BJ (cell line): Measurements from ENCODE around the gene JAM3. TPM values are rescaled to one million over a fixed set of nuclear protein-coding genes. Genes with fewer than 3 reads are reported as not detected.

Experiments
- CTCF ChIA-PET: fragments of 350-600 bp; formaldehyde crosslinking; extraction: SDS; loops from one replicate; lab custom pipeline; 2021; ENCODE audit warnings: antibody characterized with exemption, inconsistent platforms; lab: Yijun Ruan, JAX
- POLR2A ChIA-PET: fragments of 300-600 bp; sonication (Branson Sonifier 250); formaldehyde crosslinking; extraction: SDS; loops from one replicate; lab custom pipeline; 2021; ENCODE audit warnings: antibody characterized with exemption; lab: Charles Lee
- DNase-seq: peaks from one replicate; pipeline ENCODE4 v3.0.0-alpha.2; 2011; ENCODE audit warnings: low read depth
- H3K27me3 ChIP-seq: 2 replicates; pipeline ENCODE4 v1.6.0; 2011; ENCODE audit warnings: low read length; ENCODE audit not compliant: control insufficient read depth, insufficient read depth
- H3K36me3 ChIP-seq: 2 replicates; pipeline ENCODE4 v1.5.1; 2011; ENCODE audit warnings: low read length; ENCODE audit not compliant: control insufficient read depth, insufficient read depth
- H3K4me3 ChIP-seq: 2 replicates; pipeline ENCODE4 v1.5.1; 2011; ENCODE audit warnings: low read depth, mild to moderate bottlenecking, control low read depth, low read length
- polyA plus RNA-seq: library from polyadenylated mRNA; depleted of rRNA; stranded (reverse); fragments of >200 nt; gene quantifications from 2 replicates; pipeline ENCODE4 v1.2.3, GENCODE V29; 2011
- TF ChIP-seq, protein P1 (sequence below): IDR thresholded peaks from 2 replicates; pipeline ENCODE4 v1.5.1; 2011; ENCODE audit warnings: low read depth, mild to moderate bottlenecking, control low read depth, inconsistent platforms, low read length, moderate library complexity; ENCODE audit not compliant: insufficient read depth

Gene JAM3
- polyA plus RNA-seq, 1 experiment: 42.3 TPM

GRCh38 chr11:134155946-134156865 lies 87.3 kb downstream of the JAM3 start:
- CTCF ChIA-PET: interaction anchor here (0.7 to 0.9 kb wide), 2 partner anchors 51 to 69 kb away, joined by 4 read pairs; no protein-coding TSS in a partner anchor
- TF ChIP-seq, protein P1, sequence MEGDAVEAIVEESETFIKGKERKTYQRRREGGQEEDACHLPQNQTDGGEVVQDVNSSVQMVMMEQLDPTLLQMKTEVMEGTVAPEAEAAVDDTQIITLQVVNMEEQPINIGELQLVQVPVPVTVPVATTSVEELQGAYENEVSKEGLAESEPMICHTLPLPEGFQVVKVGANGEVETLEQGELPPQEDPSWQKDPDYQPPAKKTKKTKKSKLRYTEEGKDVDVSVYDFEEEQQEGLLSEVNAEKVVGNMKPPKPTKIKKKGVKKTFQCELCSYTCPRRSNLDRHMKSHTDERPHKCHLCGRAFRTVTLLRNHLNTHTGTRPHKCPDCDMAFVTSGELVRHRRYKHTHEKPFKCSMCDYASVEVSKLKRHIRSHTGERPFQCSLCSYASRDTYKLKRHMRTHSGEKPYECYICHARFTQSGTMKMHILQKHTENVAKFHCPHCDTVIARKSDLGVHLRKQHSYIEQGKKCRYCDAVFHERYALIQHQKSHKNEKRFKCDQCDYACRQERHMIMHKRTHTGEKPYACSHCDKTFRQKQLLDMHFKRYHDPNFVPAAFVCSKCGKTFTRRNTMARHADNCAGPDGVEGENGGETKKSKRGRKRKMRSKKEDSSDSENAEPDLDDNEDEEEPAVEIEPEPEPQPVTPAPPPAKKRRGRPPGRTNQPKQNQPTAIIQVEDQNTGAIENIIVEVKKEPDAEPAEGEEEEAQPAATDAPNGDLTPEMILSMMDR: no peak
- no peak overlapping the region for H3K4me3 ChIP-seq
- POLR2A ChIA-PET: no interaction called here
- H3K27me3 ChIP-seq: no peaks in the 10 kb centered on the region
- peaks cover 9% of the 10 kb centered on the region for H3K36me3 ChIP-seq
- DNase-seq: no peak

- H3K36me3 ChIP-seq: peaks cover 12% of the 10 kb centered on the region
- TF ChIP-seq, protein P1: 0 out of 2 replicates have a peak, but pooled peaks have one; percentile 22
- peak; percentile 37 for DNase-seq
- no peak overlapping the region for H3K4me3 ChIP-seq
- POLR2A ChIA-PET: no interaction called here
- CTCF ChIA-PET: no interaction called here
- H3K27me3 ChIP-seq: no peaks in the 10 kb centered on the region
Observed at GRCh38 chr11:134157451-134157850, 88.6 kb downstream of the JAM3 start.

DNA sequence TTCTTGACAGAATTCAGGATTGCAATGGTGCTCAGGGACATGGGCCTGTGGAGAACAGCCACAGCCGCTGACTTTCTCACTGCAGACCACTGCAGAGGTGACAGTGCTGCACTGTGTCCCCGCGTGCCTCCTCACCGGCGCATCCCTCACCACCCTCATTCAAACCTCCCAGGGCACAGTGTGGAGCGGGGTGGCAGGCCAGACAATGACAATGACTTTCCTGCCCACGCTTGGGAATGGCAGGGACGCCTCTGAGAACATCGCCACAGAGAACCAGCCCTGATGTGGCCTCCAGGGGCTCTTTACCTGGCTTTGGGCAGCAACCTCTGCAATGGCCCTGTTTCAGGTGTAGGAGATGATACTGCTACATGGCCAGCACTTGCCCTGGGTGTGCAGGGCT lies 89.2 kb downstream of the JAM3 start:
- H3K36me3 ChIP-seq: peaks cover 12% of the 10 kb centered on the region

GRCh38 chr11:134159652-134160051 lies 90.8 kb downstream of the JAM3 start:
- ChIA-PET POLR2A (no interaction called here), CTCF (interaction anchor here (1.0 kb wide), 1 partner anchor 109 kb away, joined by 3 read pairs; no protein-coding TSS in a partner anchor)
- no peaks in the 10 kb centered on the region for H3K27me3 ChIP-seq
- DNase-seq: no peak
- peaks cover 8% of the 10 kb centered on the region for H3K36me3 ChIP-seq
- no peak overlapping the region for H3K4me3 ChIP-seq
- TF ChIP-seq, protein P1: no peak

More for the DNA sequence above, 89.2 kb downstream of the JAM3 start:
- POLR2A ChIA-PET: no interaction called here
- CTCF ChIA-PET: no interaction called here
- Histone ChIP-seq H3K27me3 (no peaks in the 10 kb centered on the region), H3K4me3 (no peak overlapping the region)
- TF ChIP-seq, protein P1: no peak
- no peak for DNase-seq
